Stimulated activated CD4-positive, alpha-beta T cell treated with anti-CD3 and anti-CD28 coated beads, Interleukin-1b, Interleukin-23, amount 100 ng/mL, for 4 hours (primary cell): Measurements from ENCODE around the gene WDFY2.
"Not testable (repeated sequence)": the region's sequence is repeated elsewhere in the genome, so short reads cannot be mapped to it uniquely, and the experiment has no call there.

Experiments
- DNase-seq, 2 donors: peaks; one replicate each; pipeline ENCODE4 v3.0.0-alpha.2; 2020; ENCODE audit warnings: low read depth in 2 of 2

WDFY2 gene

GRCh38 chr13:51632591-51633362 is 48.5 kb downstream of the WDFY2 start:
- no peak for DNase-seq

- no peak for DNase-seq
Measured at GRCh38 chr13:51635137-51635878, 51.0 kb downstream of the WDFY2 start.

GRCh38 chr13:51636349-51636890 is 52.2 kb downstream of the WDFY2 start:
- no peak for DNase-seq

GRCh38 chr13:51637852-51638215 is 53.6 kb downstream of the WDFY2 start:
- no peak for DNase-seq

GRCh38 chr13:51638216-51638871 is 54.1 kb downstream of the WDFY2 start:
- DNase-seq, result no peak

GRCh38 chr13:51639171-51639570 is 54.9 kb downstream of the WDFY2 start:
- no peak for DNase-seq

GRCh38 chr13:51640696-51641095 is 56.4 kb downstream of the WDFY2 start:
- not testable (repeated sequence) for DNase-seq

GRCh38 chr13:51643105-51643881 is 59.0 kb downstream of the WDFY2 start:
- no peak for DNase-seq

GRCh38 chr13:51643882-51644281 is 59.6 kb downstream of the WDFY2 start:
- no peak for DNase-seq

GRCh38 chr13:51644654-51645053 is 60.4 kb downstream of the WDFY2 start:
- DNase-seq, result no peak

GRCh38 chr13:51645154-51645650 is 60.9 kb downstream of the WDFY2 start:
- no peak for DNase-seq

- DNase-seq, result no peak
Measured at GRCh38 chr13:51645761-51646670, 61.8 kb downstream of the WDFY2 start.

GRCh38 chr13:51647067-51647466 is 62.8 kb downstream of the WDFY2 start:
- DNase-seq, result no peak

GRCh38 chr13:51652193-51652592 is 67.9 kb downstream of the WDFY2 start:
- DNase-seq, result not testable (repeated sequence)

- no peak for DNase-seq
Measured at GRCh38 chr13:51659276-51660127, 75.2 kb downstream of the WDFY2 start.

GRCh38 chr13:51660813-51661212 is 76.6 kb downstream of the WDFY2 start:
- no peak for DNase-seq

- DNase-seq, result no peak
Measured at GRCh38 chr13:51663973-51664957, 80.0 kb downstream of the WDFY2 start.

GRCh38 chr13:51665456-51665855 is 81.2 kb downstream of the WDFY2 start:
- no peak for DNase-seq
